NOMO-1 treated with dmso at 0.1 percent for 144 hours (cell line): ENCODE data around the gene LTBP1.

Experiments used
- DNase-seq: peaks from one replicate; lab custom pipeline; 2025; ENCODE audit not compliant: unreplicated experiment; lab: John Stamatoyannopoulos, UW

LTBP1 gene

DNA sequence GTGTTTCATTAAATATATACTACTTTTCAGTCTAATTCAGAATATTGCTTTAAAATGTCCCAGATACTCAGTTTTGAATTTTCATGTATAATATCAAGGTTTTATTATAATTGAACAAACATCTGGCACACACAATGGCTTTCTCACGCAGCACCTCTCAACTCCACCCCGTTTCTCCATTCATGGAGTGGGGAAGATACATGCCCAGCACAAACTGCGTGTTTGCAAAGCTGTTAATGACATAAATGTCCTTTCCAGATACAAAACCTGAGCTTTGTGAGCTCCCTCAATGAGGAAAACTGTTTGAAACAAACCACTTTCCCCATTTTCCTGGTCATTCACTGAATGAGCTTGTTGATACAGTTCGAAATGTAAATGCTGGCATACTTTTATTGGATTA, 379.3 kb downstream of the LTBP1 start:
- no peak for DNase-seq

GRCh38 chr2:33333433-33333832, 386.7 kb downstream of the LTBP1 start:
- no peak for DNase-seq

- no peak for DNase-seq
Measured at GRCh38 chr2:33334083-33334482, 387.3 kb downstream of the LTBP1 start.

GRCh38 chr2:33335516-33335915, 388.8 kb downstream of the LTBP1 start:
- DNase-seq = no peak

GRCh38 chr2:33336036-33336625, 389.4 kb downstream of the LTBP1 start:
- DNase-seq = peak; percentile 4

- no peak for DNase-seq
Measured at GRCh38 chr2:33337385-33337960, 390.7 kb downstream of the LTBP1 start.

- DNase-seq = no peak
Measured at GRCh38 chr2:33337981-33338380, 391.2 kb downstream of the LTBP1 start.

DNA sequence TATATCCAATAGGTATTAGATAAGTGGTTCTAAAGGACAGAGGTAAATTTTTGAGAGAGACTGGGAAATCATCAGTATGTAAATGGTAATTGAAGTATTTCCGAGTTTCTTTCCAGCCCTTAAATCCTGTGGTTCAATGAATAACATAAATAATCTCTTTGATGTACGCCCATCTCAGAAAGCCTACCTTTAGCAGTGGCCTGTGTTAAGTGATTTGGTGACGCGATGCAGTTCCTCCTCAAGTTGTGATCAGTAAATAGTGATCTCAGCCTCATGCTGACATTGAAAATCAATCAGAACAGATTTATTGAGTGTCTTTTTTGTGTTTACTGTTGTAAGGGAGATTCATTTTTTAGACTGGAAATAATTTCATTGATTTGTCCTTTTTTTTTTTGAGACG, 392.5 kb downstream of the LTBP1 start:
- DNase-seq = no peak

DNA sequence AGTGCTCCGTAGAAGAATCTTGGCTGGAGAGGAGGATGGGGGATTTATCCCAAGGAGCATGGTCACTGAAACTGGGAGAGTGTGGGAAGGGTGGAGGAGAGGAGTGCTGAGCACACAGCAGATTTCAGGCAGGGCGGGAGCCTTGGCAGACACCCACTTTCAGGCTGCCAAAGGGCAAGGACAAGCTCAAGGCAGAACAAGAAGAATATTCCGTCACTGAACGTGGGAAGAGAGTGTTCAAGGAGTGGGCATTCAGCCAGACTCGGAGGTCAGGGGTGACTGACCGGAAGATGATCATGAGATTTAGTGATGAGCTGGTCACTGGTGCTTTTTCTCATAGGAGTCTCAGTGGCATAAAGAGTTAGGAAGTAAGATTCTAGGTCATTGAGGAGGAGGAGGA, 393.5 kb downstream of the LTBP1 start:
- DNase-seq = no peak

GRCh38 chr2:33342171-33342570, 395.4 kb downstream of the LTBP1 start:
- DNase-seq = no peak

- DNase-seq = no peak
Measured at GRCh38 chr2:33342705-33343104, 396.0 kb downstream of the LTBP1 start.

- no peak for DNase-seq
Measured at GRCh38 chr2:33343387-33343895, 396.7 kb downstream of the LTBP1 start.

DNA sequence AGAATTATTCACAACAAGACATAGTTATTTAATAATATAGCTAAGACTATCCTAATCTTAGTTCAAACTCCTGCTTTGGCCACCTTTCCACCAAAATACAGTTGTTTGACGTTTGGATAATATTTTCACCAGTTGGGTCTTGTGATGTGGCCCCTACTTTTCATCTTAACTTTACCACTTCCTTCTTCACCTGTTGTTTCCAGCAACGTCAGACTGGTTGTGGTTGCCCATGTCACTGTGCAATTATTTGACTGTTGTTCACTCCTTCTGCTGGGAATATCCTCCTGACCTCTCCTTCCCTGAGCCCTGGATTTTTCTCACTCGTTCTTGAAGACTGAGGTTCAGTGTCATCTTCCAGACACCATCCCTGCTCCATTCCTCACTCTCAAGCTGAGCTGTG, 397.5 kb downstream of the LTBP1 start:
- DNase-seq = no peak

- no peak for DNase-seq
Measured at GRCh38 chr2:33347856-33348255, 401.1 kb downstream of the LTBP1 start.

- DNase-seq = no peak
Measured at GRCh38 chr2:33350632-33351031, 403.9 kb downstream of the LTBP1 start.

- no peak for DNase-seq
Measured at GRCh38 chr2:33351781-33352180, 405.0 kb downstream of the LTBP1 start.

DNA sequence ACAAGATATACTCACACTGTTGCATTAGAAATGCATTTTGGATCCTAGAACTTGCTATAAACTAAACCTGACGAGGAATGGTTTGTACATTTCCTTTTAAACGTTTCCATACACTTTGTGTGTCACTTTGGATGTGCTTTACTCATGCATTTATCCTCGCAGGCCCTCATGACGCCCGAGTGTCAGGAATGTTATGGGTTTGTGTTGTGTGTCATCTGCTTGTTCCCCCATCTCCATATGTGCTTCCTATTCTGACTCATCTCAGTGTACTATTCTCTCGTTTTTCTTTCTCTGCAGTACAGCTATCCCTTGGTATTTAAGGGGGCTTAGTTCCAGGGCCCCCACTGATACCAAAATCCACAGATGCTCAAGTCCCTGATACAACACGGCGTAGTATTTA, 408.2 kb downstream of the LTBP1 start:
- no peak for DNase-seq

DNA sequence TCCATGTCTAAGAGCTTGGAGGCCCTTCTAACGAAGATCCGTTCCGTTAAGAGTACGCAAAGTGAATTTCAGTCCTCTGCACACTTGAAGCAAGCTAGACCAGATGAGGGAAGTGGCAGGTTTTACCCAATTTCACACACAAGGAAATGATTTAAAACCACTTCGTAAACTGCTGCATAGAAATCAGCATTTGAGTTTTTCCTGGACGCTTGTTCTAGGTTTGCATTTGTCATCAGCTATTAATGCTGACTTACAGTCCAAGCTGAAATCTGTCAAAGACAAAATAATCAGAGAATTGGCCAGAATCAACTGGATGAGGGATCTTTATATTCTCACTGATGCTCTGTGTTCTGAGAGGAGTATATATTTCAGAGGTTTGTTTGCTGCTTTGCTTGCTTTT, 412.1 kb downstream of the LTBP1 start:
- no peak for DNase-seq

- DNase-seq = no peak
Measured at GRCh38 chr2:33363325-33364298, 416.9 kb downstream of the LTBP1 start.

DNA sequence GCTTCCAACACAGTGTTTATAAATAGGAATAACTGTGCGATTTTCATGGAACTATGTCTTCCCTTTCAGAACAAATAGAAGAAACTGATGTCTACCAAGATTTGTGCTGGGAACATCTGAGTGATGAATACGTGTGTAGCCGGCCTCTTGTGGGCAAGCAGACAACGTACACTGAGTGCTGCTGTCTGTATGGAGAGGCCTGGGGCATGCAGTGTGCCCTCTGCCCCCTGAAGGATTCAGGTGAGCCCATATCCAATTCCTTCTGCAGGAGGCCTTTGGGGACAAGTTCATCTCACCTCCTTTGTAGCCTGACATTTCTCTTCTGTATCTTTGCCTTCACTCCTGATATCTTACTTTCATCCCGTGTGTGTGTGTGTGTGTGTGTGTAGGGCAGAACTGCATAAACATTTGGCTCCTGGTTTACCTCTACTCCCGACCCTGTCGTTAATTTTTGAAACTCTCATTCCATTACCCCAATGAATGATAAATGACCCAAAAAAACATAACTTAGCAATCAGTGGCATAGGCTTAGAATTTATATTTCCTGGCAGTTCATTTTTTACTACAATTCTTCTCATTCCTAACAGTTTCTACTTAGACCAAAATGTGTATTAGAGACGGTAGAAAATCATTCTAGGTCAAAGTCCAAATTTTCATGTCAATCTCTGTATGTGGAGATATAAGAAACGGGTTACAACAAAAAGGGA, 418.7 kb downstream of the LTBP1 start:
- DNase-seq = no peak

- no peak for DNase-seq
Measured at GRCh38 chr2:33366473-33366872, 419.7 kb downstream of the LTBP1 start.
